Mucosa of rectum (tissue), 2 donors: ENCODE data around the gene ANKRD13C.

ENCODE experiments used
- H3K27ac ChIP-seq, 2 donors: one replicate each; pipeline ENCODE4 v1.7.0; 2013; ENCODE audit warnings: inconsistent platforms in 2 of 2, low read depth in 2 of 2, low read length in 2 of 2
- H3K27me3 ChIP-seq, 2 donors: one replicate each; pipeline ENCODE4 v1.7.0; 2013; ENCODE audit warnings: low read length in 2 of 2; ENCODE audit not compliant: control insufficient read depth in 2 of 2, insufficient read depth in 2 of 2
- H3K36me3 ChIP-seq, 2 donors: one replicate each; pipeline ENCODE4 v1.7.0; 2013; ENCODE audit warnings: low read length in 2 of 2; ENCODE audit not compliant: control insufficient read depth in 2 of 2, insufficient read depth in 2 of 2
- H3K4me1 ChIP-seq, 2 donors: one replicate each; pipeline ENCODE4 v1.7.0; 2013; ENCODE audit warnings: low read length in 2 of 2, mild to moderate bottlenecking in 1 of 2; ENCODE audit not compliant: control insufficient read depth in 2 of 2, insufficient read depth in 2 of 2
- H3K4me3 ChIP-seq, 2 donors: one replicate each; pipeline ENCODE4 v1.7.0; 2013; ENCODE audit warnings: low read length in 2 of 2
- H3K9ac ChIP-seq, 2 donors: one replicate each; pipeline ENCODE4 v1.7.0; 2013; ENCODE audit warnings: low read length in 2 of 2, low read depth in 1 of 2, mild to moderate bottlenecking in 1 of 2
- H3K9me3 ChIP-seq, 2 donors: one replicate each; pipeline ENCODE4 v1.7.0; 2013; ENCODE audit warnings: low read length in 2 of 2; ENCODE audit not compliant: control insufficient read depth in 2 of 2
- donor health status: healthy.
- donor health status: Normal muscosa, but diverticular disease.

The ANKRD13C gene

GRCh38 chr1:70336050-70336449, 18.5 kb downstream of the ANKRD13C start:
- Histone ChIP-seq H3K36me3 (no peaks in the 10 kb centered on the region), H3K27me3 (no peaks in the 10 kb centered on the region), H3K9me3 (no peaks in the 10 kb centered on the region), H3K9ac (no peak overlapping the region), H3K4me1 (no peaks in the 10 kb centered on the region), H3K27ac (no peak overlapping the region), H3K4me3 (no peak overlapping the region)

GRCh38 chr1:70334436-70334835, 20.1 kb downstream of the ANKRD13C start:
- Histone ChIP-seq H3K27ac (no peak overlapping the region), H3K4me1 (no peaks in the 10 kb centered on the region), H3K9ac (no peak overlapping the region), H3K9me3 (no peaks in the 10 kb centered on the region), H3K4me3 (no peak overlapping the region), H3K36me3 (no peaks in the 10 kb centered on the region), H3K27me3 (no peaks in the 10 kb centered on the region)

GRCh38 chr1:70333245-70333644, 21.3 kb downstream of the ANKRD13C start:
- Histone ChIP-seq H3K27me3 (no peaks in the 10 kb centered on the region), H3K9ac (no peak overlapping the region), H3K9me3 (no peaks in the 10 kb centered on the region), H3K4me3 (no peak overlapping the region), H3K27ac (no peak overlapping the region), H3K4me1 (no peaks in the 10 kb centered on the region), H3K36me3 (no peaks in the 10 kb centered on the region)

GRCh38 chr1:70331962-70332361, 22.6 kb downstream of the ANKRD13C start:
- Histone ChIP-seq H3K9ac (no peak overlapping the region), H3K4me1 (no peaks in the 10 kb centered on the region), H3K9me3 (no peaks in the 10 kb centered on the region), H3K36me3 (no peaks in the 10 kb centered on the region), H3K4me3 (no peak overlapping the region), H3K27me3 (no peaks in the 10 kb centered on the region), H3K27ac (no peak overlapping the region)

GRCh38 chr1:70327306-70328076, 27.0 kb downstream of the ANKRD13C start:
- H3K36me3 ChIP-seq = peaks cover 1 to 8% of the 10 kb centered on the region in 2 donors
- H3K9ac ChIP-seq = no peak overlapping the region
- no peaks in the 10 kb centered on the region for H3K4me1 ChIP-seq
- no peak overlapping the region for H3K4me3 ChIP-seq
- H3K27ac ChIP-seq = no peak overlapping the region
- H3K27me3 ChIP-seq = no peaks in the 10 kb centered on the region
- H3K9me3 ChIP-seq = no peaks in the 10 kb centered on the region

- H3K4me3 ChIP-seq = no peak overlapping the region
- no peak overlapping the region for H3K27ac ChIP-seq
- H3K36me3 ChIP-seq = peaks cover 1 to 12% of the 10 kb centered on the region in 2 donors
- H3K27me3 ChIP-seq = no peaks in the 10 kb centered on the region
- no peaks in the 10 kb centered on the region for H3K9me3 ChIP-seq
- H3K4me1 ChIP-seq = no peaks in the 10 kb centered on the region
- H3K9ac ChIP-seq = no peak overlapping the region
Observed at GRCh38 chr1:70324683-70325082, 29.8 kb downstream of the ANKRD13C start.

GRCh38 chr1:70319750-70320149, 34.8 kb downstream of the ANKRD13C start:
- Histone ChIP-seq H3K9me3 (no peaks in the 10 kb centered on the region), H3K36me3 (peaks cover 1 to 12% of the 10 kb centered on the region in 2 donors), H3K4me3 (no peak overlapping the region), H3K4me1 (peaks cover 0 to 3% of the 10 kb centered on the region in 2 donors), H3K9ac (no peak overlapping the region), H3K27me3 (no peaks in the 10 kb centered on the region), H3K27ac (no peak overlapping the region)

GRCh38 chr1:70318191-70318590, 36.3 kb downstream of the ANKRD13C start:
- Histone ChIP-seq H3K27ac (no peak overlapping the region), H3K4me3 (no peak overlapping the region), H3K4me1 (peaks cover 0 to 3% of the 10 kb centered on the region in 2 donors), H3K9me3 (no peaks in the 10 kb centered on the region), H3K9ac (no peak overlapping the region), H3K36me3 (peaks cover 0 to 4% of the 10 kb centered on the region in 2 donors), H3K27me3 (no peaks in the 10 kb centered on the region)

- Histone ChIP-seq H3K9ac (no peak overlapping the region), H3K9me3 (no peaks in the 10 kb centered on the region)
Observed at GRCh38 chr1:70317087-70317486, 37.4 kb downstream of the ANKRD13C start.

GRCh38 chr1:70315782-70316181, 38.7 kb downstream of the ANKRD13C start:
- H3K4me3 ChIP-seq = no peak overlapping the region
- H3K27ac ChIP-seq = no peak overlapping the region
- H3K36me3 ChIP-seq = no peaks in the 10 kb centered on the region
- H3K9ac ChIP-seq = no peak overlapping the region
- no peaks in the 10 kb centered on the region for H3K9me3 ChIP-seq
- no peaks in the 10 kb centered on the region for H3K27me3 ChIP-seq
- peaks cover 0 to 3% of the 10 kb centered on the region in 2 donors for H3K4me1 ChIP-seq

More at GRCh38 chr1:70317087-70317486, 37.4 kb downstream of the ANKRD13C start:
- Histone ChIP-seq H3K4me1 (peaks cover 0 to 3% of the 10 kb centered on the region in 2 donors), H3K27me3 (no peaks in the 10 kb centered on the region), H3K27ac (no peak overlapping the region), H3K36me3 (peaks cover 0 to 4% of the 10 kb centered on the region in 2 donors), H3K4me3 (no peak overlapping the region)
